ENCODE measurements around the gene SVBP.

The SVBP gene

GRCh38 chr1:42759114-42759513 lies 58.1 kb downstream of the SVBP start:
- no peak for DNase-seq

GRCh38 chr1:42758641-42759040 lies 58.6 kb downstream of the SVBP start:
- no peak for DNase-seq

- DNase-seq, result no peak
These were observed 59.3 kb downstream of the SVBP start for GRCh38 chr1:42757892-42758275.
